ENCODE data around the gene UBQLN4.

- TF ChIP-seq CTCF (conservative IDR thresholded peaks at IDR 0.05): no peak
- no peak for TF ChIP-seq EZH2 (IDR thresholded peaks at IDR 0.05; ENCODE audit: low read depth)
These were observed 16.9 kb upstream of the UBQLN4 start for GRCh38 chr1:156070548-156070947.
